ENCODE measurements around the gene ACVRL1.
"Not testable (repeated sequence)": the region's sequence is repeated elsewhere in the genome, so short reads cannot be mapped to it uniquely, and the experiment has no call there.

The ACVRL1 gene

GRCh38 chr12:51874486-51874885 lies 32.8 kb upstream of the ACVRL1 start:
- DNase-seq, result no peak

- DNase-seq, result no peak
Measured at GRCh38 chr12:51879102-51879501, 28.2 kb upstream of the ACVRL1 start.

- DNase-seq, result no peak
Measured at GRCh38 chr12:51883295-51883694, 24.0 kb upstream of the ACVRL1 start.

- DNase-seq, result no peak
Measured at GRCh38 chr12:51883998-51884675, 23.2 kb upstream of the ACVRL1 start.

GRCh38 chr12:51884676-51885229 lies 22.6 kb upstream of the ACVRL1 start:
- DNase-seq, result no peak

GRCh38 chr12:51885294-51886020 lies 21.8 kb upstream of the ACVRL1 start:
- not testable (repeated sequence) for DNase-seq

GRCh38 chr12:51886021-51886710 lies 21.1 kb upstream of the ACVRL1 start:
- DNase-seq, result peak; percentile 70

GRCh38 chr12:51887476-51888315 lies 19.6 kb upstream of the ACVRL1 start, which contains the start of gene ANKRD33:
Gene ANKRD33 (plus strand): TSS chr12:51888103. CDS start chr12:51888187, 84 bp downstream.
- DNase-seq, result no peak

- no peak for DNase-seq
Measured at GRCh38 chr12:51888316-51889215, 18.7 kb upstream of the ACVRL1 start.

GRCh38 chr12:51889216-51890132 lies 17.8 kb upstream of the ACVRL1 start:
- DNase-seq, result no peak

GRCh38 chr12:51890133-51890464 lies 17.2 kb upstream of the ACVRL1 start:
- no peak for DNase-seq

GRCh38 chr12:51890511-51891171 lies 16.7 kb upstream of the ACVRL1 start:
- DNase-seq, result no peak

GRCh38 chr12:51891843-51892242 lies 15.5 kb upstream of the ACVRL1 start:
- DNase-seq, result no peak

GRCh38 chr12:51893786-51894185 lies 13.5 kb upstream of the ACVRL1 start:
- DNase-seq, result no peak

- no peak for DNase-seq
Measured at GRCh38 chr12:51895378-51896135, 11.7 kb upstream of the ACVRL1 start.

GRCh38 chr12:51896236-51896635 lies 11.1 kb upstream of the ACVRL1 start:
- no peak for DNase-seq

GRCh38 chr12:51897181-51897580 lies 10.1 kb upstream of the ACVRL1 start:
- no peak for DNase-seq

GRCh38 chr12:51898506-51898905 lies 8.8 kb upstream of the ACVRL1 start:
- DNase-seq, result no peak

GRCh38 chr12:51898937-51899336 lies 8.4 kb upstream of the ACVRL1 start:
- no peak for DNase-seq
